B cell (primary cell): ENCODE results near the gene PALS2. TPM values are rescaled to one million over a fixed set of nuclear protein-coding genes. Genes with fewer than 3 reads are reported as not detected.

Experiments used
- ATAC-seq: fragments of 200-7000 bp; cut with Tn5 transposase; one replicate; pipeline ENCODE4 v1.10.0; 2021; ENCODE audit warnings: low read depth, mild to moderate bottlenecking, moderate number of reproducible peaks, moderate library complexity
- CTCF ChIA-PET: fragments of 350-600 bp; sonication (Branson Sonifier 250); formaldehyde crosslinking; loops from one replicate; lab custom pipeline; 2021; ENCODE audit warnings: antibody characterized with exemption, inconsistent platforms; lab: Charles Lee
- POLR2A ChIA-PET: fragments of 350-600 bp; sonication (Branson Sonifier 250); formaldehyde crosslinking; loops from one replicate; lab custom pipeline; 2021; ENCODE audit warnings: antibody characterized with exemption; lab: Charles Lee
- DNase-seq: peaks from one replicate; pipeline ENCODE4 v3.0.0; 2013
- H2AFZ ChIP-seq: 2 replicates; pipeline ENCODE4 v1.6.1; 2012; ENCODE audit warnings: mild to moderate bottlenecking, low read depth, low read length; ENCODE audit not compliant: insufficient read depth, poor library complexity, severe bottlenecking
- H3K27ac ChIP-seq, 2 donors: 1 replicate in 1 of 2; 2 replicates in 1 of 2; pipeline ENCODE4 v1.5.1; 2012 to 2013; ENCODE audit warnings: low read length in 2 of 2, mild to moderate bottlenecking in 2 of 2, moderate library complexity in 1 of 2
- H3K27me3 ChIP-seq, 4 experiments: fragments of 200-600 bp in 1 of 4; sonication (generic) in 1 of 4; replicated peaks in 1 of 4; 1 replicate in 2 of 4; 2 replicates in 2 of 4; pipeline versions ENCODE4 v1.6.1 to v1.7.0; 2013 to 2016; ENCODE audit warnings: low read length in 3 of 4, mild to moderate bottlenecking in 2 of 4, mixed read lengths in 1 of 4, moderate library complexity in 1 of 4; ENCODE audit not compliant: insufficient read depth in 4 of 4, control insufficient read depth in 3 of 4; ENCODE audit errors: control extremely low read depth in 1 of 4
- H3K36me3 ChIP-seq, 2 experiments: replicated peaks in 1 of 2; 1 replicate in 1 of 2; 2 replicates in 1 of 2; pipeline versions ENCODE4 v1.6.1 to v1.7.1; 2013; ENCODE audit warnings: low read length in 1 of 2; ENCODE audit not compliant: insufficient read depth in 2 of 2, control insufficient read depth in 1 of 2; ENCODE audit errors: control extremely low read depth in 1 of 2, extremely low read depth in 1 of 2
- H3K4me1 ChIP-seq, 2 donors: fragments of 200-600 bp in 1 of 2; sonication (generic) in 1 of 2; 1 replicate in 1 of 2; 2 replicates in 1 of 2; pipeline versions ENCODE4 v1.5.1 to v1.6.1; 2013 to 2017; ENCODE audit warnings: low read length in 2 of 2; ENCODE audit not compliant: control insufficient read depth in 2 of 2, insufficient read depth in 2 of 2
- H3K4me2 ChIP-seq: replicated peaks from 2 replicates; pipeline ENCODE3; 2012; ENCODE audit warnings: mild to moderate bottlenecking, low read depth, low read length; ENCODE audit not compliant: poor library complexity, severe bottlenecking
- H3K4me3 ChIP-seq, 5 experiments: fragments of 200-600 bp in 1 of 5; sonication (generic) in 1 of 5; 1 replicate in 3 of 5; 2 replicates in 2 of 5; pipeline versions ENCODE4 v1.5.1 to v1.7.0; 2011 to 2016; ENCODE audit warnings: low read length in 4 of 5, mild to moderate bottlenecking in 4 of 5, low read depth in 2 of 5, control low read depth in 1 of 5, moderate library complexity in 1 of 5; ENCODE audit not compliant: insufficient read depth in 1 of 5; ENCODE audit errors: control extremely low read depth in 1 of 5, extremely low read depth in 1 of 5
- H3K79me2 ChIP-seq: fragments of 200-600 bp; sonication (generic); one replicate; pipeline ENCODE4 v1.6.0; 2016; ENCODE audit warnings: low read length; ENCODE audit not compliant: control insufficient read depth, insufficient read depth
- H3K9ac ChIP-seq: fragments of 200-600 bp; sonication (generic); 2 replicates; pipeline ENCODE4 v1.6.1; 2017; ENCODE audit warnings: mild to moderate bottlenecking, low read length, moderate library complexity
- H3K9me3 ChIP-seq, 3 donors: one replicate each; pipeline versions ENCODE4 v1.6.1 to v1.7.1; 2013; ENCODE audit warnings: low read length in 2 of 3; ENCODE audit not compliant: control insufficient read depth in 2 of 3, insufficient read depth in 1 of 3; ENCODE audit errors: control extremely low read depth in 1 of 3
- H4K20me1 ChIP-seq: 2 replicates; pipeline ENCODE4 v1.6.0; 2012; ENCODE audit warnings: mild to moderate bottlenecking, low read length; ENCODE audit not compliant: insufficient read depth, control insufficient read depth, poor library complexity, severe bottlenecking
- H3K27ac Mint-ChIP-seq: one replicate; pipeline ENCODE4 v1.8.0; 2021; ENCODE audit warnings: mixed read lengths
- H3K27me3 Mint-ChIP-seq: one replicate; pipeline ENCODE4 v1.8.0; 2021; ENCODE audit warnings: mixed read lengths
- H3K4me1 Mint-ChIP-seq: one replicate; pipeline ENCODE4 v1.8.0; 2021; ENCODE audit warnings: mixed read lengths
- H3K4me3 Mint-ChIP-seq: one replicate; pipeline ENCODE4 v1.8.0; 2021; ENCODE audit warnings: mixed read lengths
- H3K9me3 Mint-ChIP-seq: one replicate; pipeline ENCODE4 v1.8.0; 2022; ENCODE audit warnings: mixed read lengths; ENCODE audit not compliant: insufficient read depth
- CTCF ChIP-seq: fragments of 200-600 bp; IDR thresholded peaks from one replicate; pipeline ENCODE4 v1.8.0; 2022; ENCODE audit warnings: antibody characterized with exemption, mild to moderate bottlenecking
- EZH2 ChIP-seq: IDR thresholded peaks from 2 replicates; pipeline ENCODE4 v1.6.1; 2012; ENCODE audit warnings: borderline replicate concordance, low read depth, mild to moderate bottlenecking, moderate library complexity, low read length; ENCODE audit not compliant: insufficient read depth, poor library complexity, severe bottlenecking
- WGBS: methylation state at CpG from one replicate; pipeline ENCODE4 v1.1.5; 2013; ENCODE audit warnings: missing lambda C conversion rate; ENCODE audit not compliant: insufficient coverage; 5-methylcytosine and 5-hydroxymethylcytosine counted together
- intact Hi-C: fragments of 100-400 bp; cut with micrococcal nuclease; formaldehyde crosslinking; loops from one replicate; pipeline ENCODE4 v1.10.0; 2022
- polyA plus RNA-seq: library from polyadenylated mRNA; depleted of rRNA; stranded (reverse); fragments of >200 nt; gene quantifications from 2 replicates; pipeline ENCODE4 v1.2.3, GENCODE V29; 2012
- total RNA-seq, 2 donors: library from RNA; stranded (reverse); fragments of 120-200 nt in 1 of 2; gene quantifications; 1 replicate in 1 of 2; 2 replicates in 1 of 2; pipeline versions ENCODE4 v1.2.3 to v1.2.4, GENCODE V29; 2013 to 2022

The PALS2 gene
- total and polyA plus RNA-seq, 2 donors (not counting 1 experiment from before 2014, with no cell fraction given) = 4.8 to 54.2 TPM

- CTCF ChIA-PET = interaction anchor here (0.5 kb wide), 1 partner anchor 1463 kb away, joined by 3 read pairs; no protein-coding TSS in a partner anchor
- no peaks in the 10 kb centered on the region for H3K4me1 Mint-ChIP-seq
- Histone ChIP-seq H3K4me2 (no peak overlapping the region), H3K9me3 (no peaks in the 10 kb centered on the region), H3K36me3 (no peaks in the 10 kb centered on the region), H3K79me2 (no peaks in the 10 kb centered on the region), H4K20me1 (no peaks in the 10 kb centered on the region), H3K4me1 (no peaks in the 10 kb centered on the region), H3K27me3 (no peaks in the 10 kb centered on the region), H3K27ac (no peak overlapping the region), H3K4me3 (no peak overlapping the region), H3K9ac (no peak overlapping the region), H2AFZ (no peak overlapping the region)
- no peak overlapping the region for H3K27ac Mint-ChIP-seq
- peaks cover 27% of the 10 kb centered on the region for H3K27me3 Mint-ChIP-seq
- POLR2A ChIA-PET = no interaction called here
- 93% methylated on average over 2 of the region's 4 CpGs for WGBS
- no peak for DNase-seq
- H3K4me3 Mint-ChIP-seq = no peak overlapping the region
- TF ChIP-seq CTCF = no peak
- no peak for TF ChIP-seq EZH2
- ATAC-seq = no peak
- no peaks in the 10 kb centered on the region for H3K9me3 Mint-ChIP-seq
- intact Hi-C loops = no loop called here
These were observed 23.3 kb upstream of the PALS2 start for GRCh38 chr7:24549991-24550390.

- Histone ChIP-seq H3K36me3 (no peaks in the 10 kb centered on the region), H3K27me3 (no peaks in the 10 kb centered on the region), H3K4me2 (no peak overlapping the region), H3K27ac (no peak overlapping the region), H2AFZ (no peak overlapping the region), H3K9ac (no peak overlapping the region), H3K9me3 (no peaks in the 10 kb centered on the region), H3K79me2 (no peaks in the 10 kb centered on the region), H3K4me3 (no peak overlapping the region), H4K20me1 (no peaks in the 10 kb centered on the region), H3K4me1 (no peaks in the 10 kb centered on the region)
- Mint-ChIP-seq H3K4me3 (no peak overlapping the region), H3K4me1 (no peaks in the 10 kb centered on the region), H3K27me3 (peaks cover 19% of the 10 kb centered on the region), H3K9me3 (no peaks in the 10 kb centered on the region), H3K27ac (no peak overlapping the region)
- TF ChIP-seq CTCF (no peak), EZH2 (no peak)
- ChIA-PET POLR2A (no interaction called here), CTCF (no interaction called here)
- no peak for DNase-seq
- intact Hi-C loops = no loop called here
- ATAC-seq = no peak
These were observed 18.1 kb upstream of the PALS2 start for GRCh38 chr7:24555184-24555583.
